Measurements from ENCODE around the gene KRTAP5-6.

KRTAP5-6 gene

GRCh38 chr11:1699771-1700170 lies 2.8 kb downstream of the KRTAP5-6 start:
- no peak for TF ChIP-seq CTCF (IDR thresholded peaks at IDR 0.05)
- no peak for TF ChIP-seq ZFX (IDR thresholded peaks at IDR 0.05; ENCODE audit: borderline replicate concordance)

GRCh38 chr11:1701091-1701807 lies 4.3 kb downstream of the KRTAP5-6 start:
- TF ChIP-seq ZFX (IDR thresholded peaks at IDR 0.05; ENCODE audit: borderline replicate concordance) (no peak), CTCF (IDR thresholded peaks at IDR 0.05) (no peak)

More at GRCh38 chr11:1699771-1700170, 2.8 kb downstream of the KRTAP5-6 start:
- H3K27ac ChIP-seq: no peak overlapping the region

GRCh38 chr11:1702506-1702905 lies 5.5 kb downstream of the KRTAP5-6 start:
- TF ChIP-seq CTCF (IDR thresholded peaks at IDR 0.05) (no peak), ZFX (IDR thresholded peaks at IDR 0.05; ENCODE audit: borderline replicate concordance) (no peak)
- no peak overlapping the region for H3K27ac ChIP-seq

More at GRCh38 chr11:1701091-1701807, 4.3 kb downstream of the KRTAP5-6 start:
- no peak overlapping the region for H3K27ac ChIP-seq

GRCh38 chr11:1703146-1703545 lies 6.2 kb downstream of the KRTAP5-6 start:
- no peak overlapping the region for H3K27ac ChIP-seq
- TF ChIP-seq CTCF (IDR thresholded peaks at IDR 0.05) (no peak), ZFX (IDR thresholded peaks at IDR 0.05; ENCODE audit: borderline replicate concordance) (no peak)

GRCh38 chr11:1705126-1706052 lies 8.4 kb downstream of the KRTAP5-6 start:
- H3K27ac ChIP-seq: no peak overlapping the region
- TF ChIP-seq ZFX (IDR thresholded peaks at IDR 0.05; ENCODE audit: borderline replicate concordance) (no peak), CTCF (IDR thresholded peaks at IDR 0.05) (no peak)

GRCh38 chr11:1706634-1707400 lies 9.8 kb downstream of the KRTAP5-6 start:
- TF ChIP-seq CTCF (IDR thresholded peaks at IDR 0.05): peak; percentile 32
- no peak for TF ChIP-seq ZFX (IDR thresholded peaks at IDR 0.05; ENCODE audit: borderline replicate concordance)
- H3K27ac ChIP-seq: no peak overlapping the region

Data from 22Rv1 (cell line).